Urinary bladder (tissue), 4 donors: Measurements from ENCODE around the gene ALKBH6. TPM values are rescaled to one million over a fixed set of nuclear protein-coding genes. Genes with fewer than 3 reads are reported as not detected.

Experiments
- DNase-seq: peaks from one replicate; pipeline ENCODE4 v3.0.0-alpha.2; 2015; ENCODE audit errors: extremely low spot score
- H3K27ac ChIP-seq: one replicate; pipeline ENCODE4 v1.5.1; 2013; ENCODE audit warnings: low read depth, mild to moderate bottlenecking, moderate library complexity
- H3K36me3 ChIP-seq: one replicate; pipeline ENCODE4 v1.6.1; 2013; ENCODE audit warnings: mild to moderate bottlenecking, moderate library complexity; ENCODE audit not compliant: insufficient read depth
- H3K4me1 ChIP-seq: one replicate; pipeline ENCODE4 v1.6.1; 2013; ENCODE audit warnings: mild to moderate bottlenecking, moderate library complexity; ENCODE audit not compliant: insufficient read depth
- H3K4me3 ChIP-seq: one replicate; pipeline ENCODE4 v1.5.1; 2013; ENCODE audit warnings: low read depth, low read length
- WGBS: extraction: QIAGEN DNeasy Blood & Tissue Kit; methylation state at CpG from one replicate; pipeline ENCODE4 v1.1.7; 2013; 5-methylcytosine and 5-hydroxymethylcytosine counted together
- polyA plus RNA-seq: library from polyadenylated mRNA; stranded (reverse); fragments of 200-250 nt; gene quantifications from one replicate; pipeline ENCODE4 v1.2.3, GENCODE V29; 2013
- total RNA-seq: library from RNA; depleted of rRNA; stranded (reverse); fragments of >200 nt; gene quantifications from one replicate; pipeline ENCODE4 v1.2.3, GENCODE V29; 2014
- donor health status: healthy with polysubstance abuse.
- donor health status: healthy.

The ALKBH6 gene
- total and polyA plus RNA-seq, 2 donors = 6.1 to 26.4 TPM

DNA sequence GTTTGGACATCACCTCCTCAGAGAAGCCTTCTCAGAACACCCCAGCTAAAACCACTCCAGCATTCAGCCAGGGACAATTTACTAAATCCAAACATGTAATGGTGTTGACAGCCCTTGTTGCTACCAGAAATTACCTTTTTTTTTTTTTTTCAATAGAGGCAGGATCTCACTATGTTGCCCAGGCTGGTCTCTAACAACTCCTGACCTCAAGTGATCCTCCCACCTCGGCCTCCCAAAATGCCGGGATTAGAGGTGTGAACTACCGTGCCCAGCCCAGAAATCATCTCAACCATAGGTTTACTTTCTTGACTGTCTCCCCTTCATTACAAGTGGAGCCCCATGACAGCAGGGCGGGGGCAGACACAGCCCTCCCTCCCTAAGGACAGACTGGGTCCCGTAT lies 9.4 kb upstream of the ALKBH6 start:
- Histone ChIP-seq H3K27ac (no peak overlapping the region), H3K36me3 (no peaks in the 10 kb centered on the region), H3K4me1 (no peaks in the 10 kb centered on the region), H3K4me3 (no peak overlapping the region)
- 94% methylated on average over 5 of the region's 5 CpGs for WGBS
- DNase-seq = no peak

DNA sequence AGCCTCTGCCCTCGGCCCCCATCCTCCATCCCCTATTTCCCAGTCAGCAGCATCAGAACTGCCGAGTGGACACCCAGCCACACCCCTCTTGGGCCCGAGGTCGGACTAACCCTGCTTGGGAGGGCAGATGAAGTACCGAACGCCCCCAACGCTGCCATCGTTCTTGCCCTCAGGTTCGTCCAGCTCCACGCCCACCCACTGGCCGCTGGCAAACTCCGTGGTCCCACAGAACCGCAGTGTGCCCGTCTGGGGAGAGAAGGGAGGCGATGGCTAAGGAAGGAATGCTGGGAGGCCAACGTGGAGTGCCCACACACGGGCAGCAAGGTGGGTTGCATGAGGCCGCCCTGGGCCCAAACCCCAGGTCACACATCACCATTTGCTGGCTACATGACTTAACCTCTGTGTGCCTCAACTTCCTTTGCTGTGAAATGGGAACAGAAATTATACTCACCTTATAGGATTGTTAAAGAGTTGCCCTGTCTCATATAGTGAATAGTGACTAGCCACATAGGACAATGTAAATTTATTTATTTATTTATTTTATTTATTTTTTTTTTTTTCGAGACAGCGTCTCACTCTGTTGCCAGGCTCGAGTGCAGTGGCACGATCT lies 5.2 kb upstream of the ALKBH6 start:
- H3K4me1 ChIP-seq = no peaks in the 10 kb centered on the region
- 92% methylated on average over 22 of the region's 22 CpGs for WGBS
- no peak overlapping the region for H3K27ac ChIP-seq
- DNase-seq = no peak
- H3K36me3 ChIP-seq = no peaks in the 10 kb centered on the region
- H3K4me3 ChIP-seq = no peak overlapping the region

DNA sequence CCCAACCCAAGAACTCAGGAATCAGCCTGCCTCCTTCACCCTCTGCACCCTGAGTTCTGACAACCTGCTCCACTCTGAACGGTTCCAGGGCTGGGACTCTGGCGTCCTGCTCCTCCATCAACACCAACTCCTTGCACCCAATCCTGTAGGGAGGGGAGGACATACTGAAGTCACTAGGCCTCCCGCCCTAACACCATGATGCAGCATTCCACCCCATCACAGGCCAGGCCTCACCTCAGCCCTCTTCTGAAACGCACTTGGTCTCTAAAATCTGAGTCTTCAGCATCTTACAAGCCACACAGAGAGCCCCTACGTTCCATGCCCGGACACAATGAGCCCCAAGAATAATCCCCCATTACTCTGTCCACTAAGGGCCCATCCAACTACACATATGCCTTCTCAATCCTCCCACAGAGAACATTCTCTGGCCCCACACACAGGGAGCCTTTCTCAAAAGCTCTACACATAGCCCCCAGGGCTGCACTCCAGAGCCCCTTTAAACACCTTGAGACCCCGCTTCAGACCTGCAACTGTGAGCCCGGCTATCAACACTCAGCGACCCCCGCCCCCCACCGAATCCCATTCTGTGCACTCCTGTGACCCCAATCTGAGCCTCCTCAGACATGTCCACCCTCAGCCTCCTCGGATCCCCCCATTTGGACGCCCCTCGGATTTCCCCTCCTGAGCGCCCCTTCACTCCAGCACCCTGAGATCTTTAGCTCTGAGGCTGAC lies 567 bp downstream of the ALKBH6 start:
- DNase-seq = no peak
- Histone ChIP-seq H3K4me1 (no peaks in the 10 kb centered on the region), H3K36me3 (no peaks in the 10 kb centered on the region), H3K4me3 (peak overlapping the region; percentile 55), H3K27ac (peak overlapping the region; percentile 72)
- 27% methylated on average over 15 of the region's 15 CpGs for WGBS

DNA sequence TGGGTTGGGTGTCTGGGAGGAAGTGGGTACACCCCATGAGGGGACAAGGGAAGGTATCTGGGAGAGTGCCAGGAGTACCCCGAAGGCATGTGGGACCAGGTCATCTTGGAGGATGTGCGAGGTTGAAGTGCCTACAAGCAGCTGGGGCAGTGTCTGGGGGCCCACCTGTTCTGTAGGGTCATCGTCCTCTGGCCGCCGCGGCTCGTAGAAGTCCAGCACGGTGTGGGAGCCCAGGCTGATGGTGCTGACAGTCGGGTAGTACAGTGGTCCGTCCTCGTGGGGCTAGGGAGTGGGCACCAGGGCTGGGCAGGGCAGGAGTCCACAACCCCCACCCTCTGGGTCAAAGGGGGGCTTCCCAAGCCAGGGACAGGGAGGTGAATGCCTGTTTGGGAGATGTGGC lies 3.6 kb downstream of the ALKBH6 start:
- H3K36me3 ChIP-seq = no peaks in the 10 kb centered on the region
- no peak for DNase-seq
- H3K4me1 ChIP-seq = no peaks in the 10 kb centered on the region
- H3K27ac ChIP-seq = no peak overlapping the region
- WGBS = 94% methylated on average over 11 of the region's 11 CpGs
- H3K4me3 ChIP-seq = no peak overlapping the region

DNA sequence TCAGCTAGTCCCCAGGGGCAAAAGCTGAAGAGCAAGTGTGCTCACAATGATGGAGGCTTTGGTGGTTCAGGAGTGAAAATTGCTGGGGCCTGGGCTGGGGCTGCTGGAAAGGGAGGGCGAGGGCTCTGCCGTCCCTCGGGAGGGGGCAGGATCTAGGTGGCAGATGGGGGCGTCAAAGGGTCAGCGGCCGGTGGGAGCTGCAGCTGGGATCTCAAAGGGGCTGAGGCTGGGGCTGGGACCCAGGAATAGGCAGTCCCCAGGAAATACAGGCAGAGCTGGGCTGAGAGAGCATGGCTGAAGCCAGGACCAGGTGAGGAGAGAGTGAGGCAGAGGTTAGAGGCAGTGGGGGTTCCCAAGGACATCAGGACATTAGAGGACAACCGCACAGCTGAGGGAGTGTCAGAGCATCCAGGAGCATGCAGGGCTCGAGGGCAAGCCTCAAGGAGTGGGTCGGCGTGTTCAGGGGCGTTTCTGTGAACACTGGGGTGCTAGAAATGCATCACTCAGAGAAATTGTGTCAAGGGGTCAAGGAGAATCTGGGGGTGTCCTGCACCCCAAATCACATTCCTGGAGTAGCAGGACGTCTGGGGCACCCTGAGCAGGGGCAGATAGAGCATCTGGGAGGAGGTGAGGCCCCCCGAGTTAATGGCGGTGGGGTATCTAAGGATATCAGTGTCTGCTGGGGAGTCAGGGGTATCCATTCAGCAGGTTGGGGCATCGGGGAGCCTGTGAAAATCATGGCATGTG lies 4.2 kb downstream of the ALKBH6 start:
- H3K4me3 ChIP-seq = peak overlapping the region; percentile 24
- no peaks in the 10 kb centered on the region for H3K4me1 ChIP-seq
- no peaks in the 10 kb centered on the region for H3K36me3 ChIP-seq
- DNase-seq = no peak
- no peak overlapping the region for H3K27ac ChIP-seq
- 56% methylated on average over 15 of the region's 15 CpGs for WGBS

DNA sequence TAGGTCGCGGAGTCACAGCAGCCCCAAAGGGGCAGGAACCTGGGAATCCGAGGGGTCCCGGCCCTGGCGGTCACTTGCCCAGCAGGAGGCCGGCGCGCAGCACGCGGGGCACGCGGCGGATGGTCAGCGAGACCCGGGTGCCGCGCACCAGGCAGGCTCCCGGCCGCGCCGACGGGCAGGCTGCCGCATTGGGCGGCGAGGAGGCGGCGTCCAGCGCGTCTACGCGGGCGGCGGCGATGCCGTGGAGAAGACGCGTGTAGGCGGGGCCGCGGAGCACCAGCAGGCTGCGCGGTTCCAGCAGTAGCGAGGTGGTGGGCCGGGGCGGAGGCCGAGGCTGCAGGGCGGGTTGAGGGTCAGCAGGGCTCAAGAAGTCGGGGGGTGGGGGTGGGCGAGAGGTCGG lies 4.8 kb downstream of the ALKBH6 start:
- H3K27ac ChIP-seq = no peak overlapping the region
- H3K4me1 ChIP-seq = no peaks in the 10 kb centered on the region
- 2% methylated on average over 50 of the region's 50 CpGs for WGBS
- no peak for DNase-seq
- no peaks in the 10 kb centered on the region for H3K36me3 ChIP-seq
- peak overlapping the region; percentile 24 for H3K4me3 ChIP-seq

DNA sequence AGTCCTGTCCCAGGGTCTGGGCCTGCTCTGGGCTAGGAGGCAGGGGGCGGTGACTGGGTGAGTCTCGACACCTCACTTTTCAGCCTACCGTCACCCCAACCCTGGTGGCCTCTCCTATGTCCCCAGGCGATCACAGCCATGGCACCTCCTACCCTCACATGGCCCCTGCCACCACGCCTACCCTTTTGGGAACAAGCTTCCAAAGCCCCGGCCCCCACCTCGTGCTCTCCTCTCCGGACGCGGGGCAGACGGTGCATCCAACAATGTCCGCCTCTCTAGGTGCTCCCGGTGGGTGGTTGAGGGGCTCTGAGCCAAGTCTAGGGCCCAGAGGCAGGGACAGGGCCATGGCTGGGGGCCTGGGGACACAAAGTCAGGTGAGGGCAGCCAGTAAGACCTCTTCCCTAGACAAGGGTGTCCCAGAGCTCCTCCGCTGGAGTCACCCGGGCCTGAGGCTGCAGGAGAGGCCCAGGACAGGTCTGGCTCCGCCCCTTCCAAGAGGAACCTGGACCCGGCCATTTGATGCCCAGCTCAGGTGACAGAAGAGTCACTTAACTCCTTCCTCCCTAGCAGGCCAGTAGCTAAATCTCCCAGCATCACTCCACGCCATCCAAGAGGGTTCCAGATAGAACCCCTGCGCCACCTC lies 5.6 kb downstream of the ALKBH6 start, which contains the start of gene SYNE4:
Gene SYNE4, minus strand, starts transcription at position 478 of the 643 bp plus-strand sequence. Its CDS starts 132 bp downstream, at position 346.
- peak within 1 kb of the TSS; percentile 24 for H3K4me3 ChIP-seq
- DNase-seq = no peak
- H3K36me3 ChIP-seq = no peaks in the 10 kb centered on the region
- no peaks in the 10 kb centered on the region for H3K4me1 ChIP-seq
- 48% methylated on average over 19 of the region's 19 CpGs for WGBS
- no peak within 1 kb of the TSS for H3K27ac ChIP-seq

DNA sequence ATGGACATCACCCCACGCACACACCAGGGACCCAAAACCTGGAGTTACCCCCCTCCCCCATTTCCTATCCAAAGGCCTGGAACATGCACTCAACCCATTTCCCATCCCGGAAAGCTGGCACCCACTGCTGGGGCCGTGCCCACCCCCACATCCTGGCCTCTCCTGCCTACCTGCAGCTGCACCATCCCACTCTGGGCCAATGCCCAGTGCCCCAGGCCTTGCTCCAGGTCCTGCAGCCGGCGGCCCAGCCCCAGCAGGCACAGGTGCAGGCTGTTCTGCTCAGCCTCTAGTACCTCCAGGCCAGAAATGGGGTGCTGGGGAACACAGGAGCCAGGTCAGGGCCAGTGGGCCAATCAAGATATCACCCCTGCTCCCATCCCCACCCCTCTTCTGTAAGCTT lies 7.1 kb downstream of the ALKBH6 start:
- H3K4me3 ChIP-seq = no peak overlapping the region
- no peak for DNase-seq
- no peak overlapping the region for H3K27ac ChIP-seq
- no peaks in the 10 kb centered on the region for H3K4me1 ChIP-seq
- no peaks in the 10 kb centered on the region for H3K36me3 ChIP-seq
- WGBS = 89% methylated on average over 5 of the region's 5 CpGs

DNA sequence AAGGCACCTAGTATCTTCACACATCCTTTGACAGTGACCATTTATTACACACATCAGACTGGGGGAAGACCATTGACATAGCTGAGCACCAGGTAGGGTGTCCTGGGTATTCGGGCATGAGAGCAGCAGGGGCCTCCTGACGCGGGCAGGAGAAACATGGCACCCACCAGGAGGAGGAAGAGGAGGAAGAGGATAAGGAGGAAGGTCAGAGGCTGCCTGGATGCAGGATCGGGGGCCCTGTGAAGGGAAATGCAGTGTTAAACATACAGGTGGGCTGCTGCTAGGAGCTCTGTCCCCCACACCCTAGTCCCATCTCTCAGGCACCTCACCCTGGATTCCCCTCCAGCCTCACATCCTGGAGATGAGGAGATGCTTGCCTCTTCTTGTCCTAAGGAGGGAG lies 10.7 kb downstream of the ALKBH6 start:
- Histone ChIP-seq H3K27ac (no peak overlapping the region), H3K4me3 (no peak overlapping the region), H3K36me3 (no peaks in the 10 kb centered on the region), H3K4me1 (no peaks in the 10 kb centered on the region)
- no peak for DNase-seq
- 93% methylated on average over 4 of the region's 4 CpGs for WGBS

DNA sequence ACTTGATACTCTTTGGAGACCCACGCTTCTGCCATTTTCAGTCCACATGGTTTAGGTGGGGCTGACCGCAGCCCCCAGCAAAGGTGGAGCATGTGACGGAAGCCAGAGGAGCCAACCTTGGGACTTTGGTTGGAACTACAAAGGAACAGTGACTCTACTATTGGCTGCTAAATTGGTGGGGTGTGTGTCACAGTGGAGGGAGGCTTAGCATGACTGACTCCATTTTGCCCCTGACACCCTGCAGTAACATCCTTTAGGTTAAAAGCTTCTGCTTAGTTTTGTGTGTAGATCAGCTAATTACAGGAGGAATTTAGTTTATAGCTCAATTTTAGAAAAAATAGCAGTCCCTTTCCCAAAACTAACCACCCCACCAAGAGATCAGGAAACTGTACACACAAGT lies 12.4 kb downstream of the ALKBH6 start:
- Histone ChIP-seq H3K4me3 (no peak overlapping the region), H3K27ac (no peak overlapping the region), H3K4me1 (no peaks in the 10 kb centered on the region), H3K36me3 (no peaks in the 10 kb centered on the region)
- WGBS = 96% methylated on average over 3 of the region's 3 CpGs
- no peak for DNase-seq

DNA sequence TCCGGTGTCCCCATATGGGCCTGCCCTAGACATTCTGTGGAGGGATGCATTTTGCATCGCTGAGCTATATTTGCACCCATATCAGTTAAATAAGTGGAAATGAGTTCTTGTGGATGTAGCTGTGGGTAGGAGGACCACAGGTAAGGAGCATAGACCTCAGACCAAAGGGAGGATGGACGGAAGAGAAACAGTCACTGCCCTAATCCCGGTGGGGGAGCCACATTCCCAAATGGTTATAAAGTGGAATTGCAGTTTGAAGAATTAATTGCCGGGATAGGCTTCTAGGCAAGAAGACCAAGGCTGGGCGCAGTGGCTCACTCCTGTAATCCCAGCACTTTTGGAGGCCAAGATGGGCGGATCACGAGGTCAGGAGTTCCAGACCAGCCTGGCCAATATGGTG lies 17.2 kb downstream of the ALKBH6 start:
- WGBS = 88% methylated on average over 8 of the region's 8 CpGs
- no peak for DNase-seq
- H3K36me3 ChIP-seq = no peaks in the 10 kb centered on the region
- no peak overlapping the region for H3K27ac ChIP-seq
- no peaks in the 10 kb centered on the region for H3K4me1 ChIP-seq
- H3K4me3 ChIP-seq = no peak overlapping the region

DNA sequence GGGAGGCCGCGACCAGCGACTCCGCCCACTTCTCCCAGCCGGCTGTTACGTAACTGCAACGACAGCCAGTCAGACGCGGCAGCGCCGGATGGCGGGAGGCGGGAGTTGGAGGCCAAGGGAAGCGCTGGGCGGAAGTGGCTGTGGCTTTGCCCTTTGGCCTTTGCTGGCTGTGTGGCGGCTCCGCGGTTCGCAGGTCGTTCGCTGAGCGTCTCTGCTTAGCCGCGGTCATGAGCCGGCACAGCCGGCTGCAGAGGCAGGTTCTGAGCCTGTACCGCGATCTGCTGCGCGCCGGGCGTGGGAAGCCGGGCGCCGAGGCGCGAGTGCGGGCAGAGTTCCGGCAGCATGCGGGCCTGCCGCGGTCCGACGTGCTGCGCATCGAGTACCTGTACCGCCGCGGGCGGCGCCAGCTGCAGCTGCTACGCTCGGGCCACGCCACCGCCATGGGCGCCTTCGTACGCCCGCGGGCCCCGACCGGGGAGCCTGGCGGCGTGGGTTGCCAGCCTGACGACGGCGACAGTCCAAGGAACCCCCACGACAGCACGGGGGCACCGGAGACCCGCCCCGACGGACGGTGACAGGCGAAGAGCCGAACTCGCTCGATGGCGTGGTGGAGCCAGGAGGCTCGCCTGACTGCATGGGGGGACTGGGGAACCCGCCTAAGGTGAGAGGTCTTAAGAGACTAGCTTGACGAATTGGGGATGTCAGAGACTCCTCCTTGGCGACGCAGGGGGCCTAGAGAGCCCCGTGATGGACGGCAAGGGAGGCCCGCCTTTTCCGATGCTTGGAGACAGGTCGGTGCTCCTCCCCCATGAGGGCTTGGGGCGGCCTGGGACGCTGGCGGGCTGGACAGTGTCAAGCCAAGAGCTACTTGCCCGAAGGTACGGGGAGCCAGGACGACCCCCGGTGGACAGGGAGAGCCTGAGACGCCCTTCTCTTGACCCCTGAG lies 18.7 kb downstream of the ALKBH6 start, which contains the start of gene SDHAF1:
Gene SDHAF1, plus strand, starts transcription at position 141 of the 946 bp plus-strand sequence. Its CDS starts 87 bp downstream, at position 228.
- Histone ChIP-seq H3K4me1 (no peaks in the 10 kb centered on the region), H3K36me3 (no peaks in the 10 kb centered on the region), H3K4me3 (peak within 1 kb of the TSS; percentile 86), H3K27ac (peak within 1 kb of the TSS; percentile 53)
- WGBS = under 1% methylated on average over 97 of the region's 97 CpGs
- peak; percentile 84 for DNase-seq
